A673 (cell line): ENCODE results near the gene SMIM7. TPM values are rescaled to one million over a fixed set of nuclear protein-coding genes. Genes with fewer than 3 reads are reported as not detected.

Experiments
- BruUV-seq: library from RNA; stranded (reverse); fragments of 400-500 nt; replicated peaks from 2 replicates; lab custom pipeline; 2021; lab: Mats Ljungman, UMichigan
- CTCF ChIA-PET: fragments of 300-600 bp; sonication (Branson Sonifier 250); formaldehyde crosslinking; loops from one replicate; lab custom pipeline; 2022; ENCODE audit warnings: antibody characterized with exemption; lab: Charles Lee
- POLR2A ChIA-PET: fragments of 300-600 bp; sonication (Branson Sonifier 250); formaldehyde crosslinking; loops from one replicate; lab custom pipeline; 2022; ENCODE audit warnings: antibody characterized with exemption; ENCODE audit not compliant: low non-redundant PET; lab: Charles Lee
- DNase-seq: peaks from one replicate; pipeline ENCODE4 v3.0.0-alpha.2; 2015; ENCODE audit warnings: low spot score
- H3K27ac ChIP-seq: fragments of 200-600 bp; sonication (generic); 2 replicates; pipeline ENCODE4 v1.5.1; 2016; ENCODE audit warnings: mixed run types, low read depth, mild to moderate bottlenecking, mixed read lengths, antibody characterized with exemption, low read length; ENCODE audit not compliant: poor library complexity, severe bottlenecking
- H3K27me3 ChIP-seq: fragments of 200-600 bp; sonication (generic); replicated peaks from 2 replicates; pipeline ENCODE4 v1.6.1; 2017; ENCODE audit warnings: mixed run types, low read depth, mild to moderate bottlenecking, mixed read lengths, antibody characterized with exemption, low read length; ENCODE audit not compliant: insufficient read depth, poor library complexity
- H3K36me3 ChIP-seq: fragments of 200-600 bp; sonication (generic); 2 replicates; pipeline ENCODE4 v1.6.1; 2016; ENCODE audit warnings: mixed run types, mild to moderate bottlenecking, mixed read lengths, antibody characterized with exemption, low read length; ENCODE audit not compliant: insufficient read depth, poor library complexity, severe bottlenecking
- H3K4me1 ChIP-seq: fragments of 200-600 bp; sonication (generic); 2 replicates; pipeline ENCODE4 v1.6.1; 2017; ENCODE audit warnings: mixed run types, mild to moderate bottlenecking, mixed read lengths, antibody characterized with exemption, low read length; ENCODE audit not compliant: insufficient read depth, poor library complexity, severe bottlenecking
- H3K4me3 ChIP-seq: fragments of 200-600 bp; sonication (generic); 2 replicates; pipeline ENCODE4 v1.5.1; 2016; ENCODE audit warnings: low read depth, mixed run types, mild to moderate bottlenecking, mixed read lengths, low read length; ENCODE audit not compliant: poor library complexity, severe bottlenecking
- H3K9me3 ChIP-seq: fragments of 200-600 bp; sonication (generic); 2 replicates; pipeline ENCODE4 v1.6.1; 2016; ENCODE audit warnings: mixed run types, low read depth, mild to moderate bottlenecking, mixed read lengths, antibody characterized with exemption, low read length; ENCODE audit not compliant: poor library complexity, severe bottlenecking
- EZH2 ChIP-seq: fragments of 200-600 bp; sonication (generic); IDR thresholded peaks from 2 replicates; pipeline ENCODE4 v1.6.1; 2017; ENCODE audit warnings: borderline replicate concordance, low read depth, mild to moderate bottlenecking, mixed read lengths, antibody characterized with exemption, low read length; ENCODE audit not compliant: poor library complexity, severe bottlenecking
- intact Hi-C: fragments of 100-400 bp; cut with micrococcal nuclease; formaldehyde crosslinking; loops from one replicate; pipeline ENCODE4 v1.10.0; 2022; ENCODE audit not compliant: unreplicated experiment
- total RNA-seq: library from RNA; stranded (reverse); gene quantifications from 2 replicates; pipeline ENCODE4 v1.2.3, GENCODE V29; 2021
- TF ChIP-seq, protein P1 (sequence below): fragments of 300-800, 200-600 bp; sonication (generic); conservative IDR thresholded peaks from 2 replicates; pipeline ENCODE4 v1.5.1; 2017; ENCODE audit warnings: low read depth, mild to moderate bottlenecking, antibody characterized with exemption, low read length, moderate library complexity, mixed read lengths

Gene SMIM7
- total RNA-seq, 1 experiment from 2014 or later = 82.7 TPM

DNA sequence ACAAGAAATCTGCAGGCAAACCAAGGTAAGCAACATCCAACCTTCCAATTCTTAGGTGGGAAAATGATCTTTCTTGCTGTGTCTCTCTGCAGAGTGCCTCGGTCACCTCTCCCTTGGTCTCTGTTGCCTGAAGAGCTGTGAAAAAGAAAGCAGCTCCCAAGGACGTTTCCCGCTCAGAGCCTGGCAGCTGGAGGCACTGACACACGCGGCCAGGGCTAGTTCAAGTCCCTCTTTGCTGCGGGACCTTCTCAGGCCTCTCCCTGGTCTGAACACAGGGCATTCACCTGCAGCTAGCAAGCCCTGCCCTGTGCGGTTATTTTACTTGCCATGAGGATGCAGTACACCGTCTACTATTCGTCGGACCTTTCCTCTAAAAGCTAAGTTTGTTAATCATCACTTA, 35.7 kb downstream of the SMIM7 start:
- POLR2A ChIA-PET = no interaction called here
- no peak overlapping the region for H3K27ac ChIP-seq
- H3K4me3 ChIP-seq = no peak overlapping the region
- TF ChIP-seq, protein P1, sequence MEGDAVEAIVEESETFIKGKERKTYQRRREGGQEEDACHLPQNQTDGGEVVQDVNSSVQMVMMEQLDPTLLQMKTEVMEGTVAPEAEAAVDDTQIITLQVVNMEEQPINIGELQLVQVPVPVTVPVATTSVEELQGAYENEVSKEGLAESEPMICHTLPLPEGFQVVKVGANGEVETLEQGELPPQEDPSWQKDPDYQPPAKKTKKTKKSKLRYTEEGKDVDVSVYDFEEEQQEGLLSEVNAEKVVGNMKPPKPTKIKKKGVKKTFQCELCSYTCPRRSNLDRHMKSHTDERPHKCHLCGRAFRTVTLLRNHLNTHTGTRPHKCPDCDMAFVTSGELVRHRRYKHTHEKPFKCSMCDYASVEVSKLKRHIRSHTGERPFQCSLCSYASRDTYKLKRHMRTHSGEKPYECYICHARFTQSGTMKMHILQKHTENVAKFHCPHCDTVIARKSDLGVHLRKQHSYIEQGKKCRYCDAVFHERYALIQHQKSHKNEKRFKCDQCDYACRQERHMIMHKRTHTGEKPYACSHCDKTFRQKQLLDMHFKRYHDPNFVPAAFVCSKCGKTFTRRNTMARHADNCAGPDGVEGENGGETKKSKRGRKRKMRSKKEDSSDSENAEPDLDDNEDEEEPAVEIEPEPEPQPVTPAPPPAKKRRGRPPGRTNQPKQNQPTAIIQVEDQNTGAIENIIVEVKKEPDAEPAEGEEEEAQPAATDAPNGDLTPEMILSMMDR = no peak
- no TSS peak for BruUV-seq
- no peaks in the 10 kb centered on the region for H3K36me3 ChIP-seq
- peaks cover 12% of the 10 kb centered on the region for H3K4me1 ChIP-seq
- H3K27me3 ChIP-seq = no peaks in the 10 kb centered on the region
- CTCF ChIA-PET = no interaction called here
- DNase-seq = no peak
- no peaks in the 10 kb centered on the region for H3K9me3 ChIP-seq
- intact Hi-C loops = no loop called here

DNA sequence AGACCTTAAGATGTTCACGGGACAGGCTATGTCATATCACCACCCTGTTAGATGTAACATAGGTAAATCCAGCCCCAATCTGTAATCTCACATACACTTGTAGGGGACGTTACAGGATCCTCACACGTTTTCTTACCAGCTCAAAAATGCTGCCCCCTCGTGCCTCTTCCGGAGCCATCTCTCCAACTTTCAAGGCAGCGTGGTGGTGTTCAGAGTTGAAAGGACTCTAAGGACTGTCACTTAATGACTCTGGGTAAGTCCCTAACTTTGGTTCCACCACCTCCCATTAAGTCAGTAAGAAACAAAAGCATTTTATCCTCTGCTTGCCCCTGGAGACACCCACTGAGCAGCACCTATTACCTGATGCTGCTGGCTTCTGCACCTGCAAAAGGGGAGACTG, 36.4 kb downstream of the SMIM7 start:
- BruUV-seq = no TSS peak
- ChIA-PET CTCF (no interaction called here), POLR2A (no interaction called here)
- H3K27ac ChIP-seq = no peak overlapping the region
- H3K4me1 ChIP-seq = peaks cover 8% of the 10 kb centered on the region
- H3K9me3 ChIP-seq = no peaks in the 10 kb centered on the region
- no peak for DNase-seq
- H3K4me3 ChIP-seq = no peak overlapping the region
- H3K36me3 ChIP-seq = no peaks in the 10 kb centered on the region
- no peaks in the 10 kb centered on the region for H3K27me3 ChIP-seq
- no peak for TF ChIP-seq EZH2
- TF ChIP-seq, protein P1 = no peak
- intact Hi-C loops = no loop called here

DNA sequence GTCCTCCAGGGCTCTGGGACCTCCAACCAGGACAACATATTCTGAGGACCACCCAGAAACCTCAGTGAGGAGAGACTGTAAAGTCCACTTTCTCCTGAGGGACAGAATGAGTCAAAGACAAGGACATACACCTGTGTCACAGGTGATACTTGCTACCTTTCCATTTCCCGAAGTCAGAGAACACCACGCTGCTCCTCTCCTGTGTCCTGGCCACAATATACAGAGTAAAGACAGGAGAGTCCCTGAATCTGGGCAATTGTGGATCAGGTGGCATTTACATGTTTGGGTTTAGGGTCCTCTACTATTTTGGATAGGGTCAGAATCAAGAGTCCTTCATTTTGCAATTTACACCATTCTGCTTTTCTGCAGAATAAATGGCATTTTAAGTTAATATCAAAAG, 36.9 kb downstream of the SMIM7 start:
- no peaks in the 10 kb centered on the region for H3K36me3 ChIP-seq
- H3K9me3 ChIP-seq = no peaks in the 10 kb centered on the region
- H3K4me3 ChIP-seq = no peak overlapping the region
- no peak for TF ChIP-seq EZH2
- TF ChIP-seq, protein P1 = no peak
- POLR2A ChIA-PET = no interaction called here
- H3K4me1 ChIP-seq = peaks cover 8% of the 10 kb centered on the region
- intact Hi-C loops = no loop called here
- DNase-seq = no peak
- no peak overlapping the region for H3K27ac ChIP-seq
- H3K27me3 ChIP-seq = no peaks in the 10 kb centered on the region
- no TSS peak for BruUV-seq
- CTCF ChIA-PET = no interaction called here
